Trophoblast cell (in vitro differentiated cells and primary cell): ENCODE data around the gene PLEKHG5.
"Not testable (repeated sequence)": the region's sequence is repeated elsewhere in the genome, so short reads cannot be mapped to it uniquely, and the experiment has no call there.

ENCODE experiments used
- DNase-seq, 2 donors: peaks; one replicate each; pipeline ENCODE4 v3.0.0-alpha.2; 2016
- H2AFZ ChIP-seq: 2 replicates; pipeline ENCODE4 v1.6.1; 2013; ENCODE audit warnings: low read length, moderate library complexity, mild to moderate bottlenecking; ENCODE audit not compliant: insufficient read depth, poor library complexity
- H2AK5ac ChIP-seq: 2 replicates; pipeline ENCODE4 v1.6.1; 2013; ENCODE audit warnings: mild to moderate bottlenecking, low read length
- H2BK120ac ChIP-seq: 2 replicates; pipeline ENCODE4 v1.6.1; 2013; ENCODE audit warnings: low read length, mild to moderate bottlenecking, moderate library complexity; ENCODE audit not compliant: insufficient read depth, poor library complexity
- H2BK12ac ChIP-seq: 2 replicates; pipeline ENCODE4 v1.6.1; 2013; ENCODE audit warnings: mild to moderate bottlenecking, low read length, moderate library complexity
- H2BK5ac ChIP-seq: 2 replicates; pipeline ENCODE4 v1.6.1; 2013; ENCODE audit warnings: low read length, low read depth, moderate library complexity, mild to moderate bottlenecking; ENCODE audit not compliant: poor library complexity
- H3K14ac ChIP-seq: 2 replicates; pipeline ENCODE4 v1.6.1; 2013; ENCODE audit warnings: mild to moderate bottlenecking, low read length
- H3K18ac ChIP-seq: 2 replicates; pipeline ENCODE4 v1.6.1; 2013; ENCODE audit warnings: mild to moderate bottlenecking, low read length
- H3K23ac ChIP-seq: 2 replicates; pipeline ENCODE4 v1.6.1; 2013; ENCODE audit warnings: low read length
- H3K27ac ChIP-seq: 2 replicates; pipeline ENCODE4 v1.5.1; 2013; ENCODE audit warnings: low read depth, mild to moderate bottlenecking, inconsistent platforms, low read length, moderate library complexity
- H3K27me3 ChIP-seq: 2 replicates; pipeline ENCODE4 v1.6.1; 2013; ENCODE audit warnings: inconsistent platforms, mild to moderate bottlenecking, low read length, moderate library complexity; ENCODE audit not compliant: insufficient read depth
- H3K36me3 ChIP-seq, 2 experiments: 1 replicate in 1 of 2; 2 replicates in 1 of 2; pipeline ENCODE4 v1.6.1; 2013; ENCODE audit warnings: low read length in 2 of 2, mild to moderate bottlenecking in 2 of 2, moderate library complexity in 1 of 2; ENCODE audit not compliant: insufficient read depth in 2 of 2, control insufficient read depth in 1 of 2
- H3K4ac ChIP-seq: 2 replicates; pipeline ENCODE4 v1.6.1; 2013; ENCODE audit warnings: low read depth, mild to moderate bottlenecking, low read length, moderate library complexity
- H3K4me1 ChIP-seq, 2 experiments: 1 replicate in 1 of 2; 2 replicates in 1 of 2; pipeline ENCODE4 v1.6.1; 2013; ENCODE audit warnings: low read length in 2 of 2, mild to moderate bottlenecking in 2 of 2, moderate library complexity in 1 of 2; ENCODE audit not compliant: insufficient read depth in 2 of 2, control insufficient read depth in 1 of 2
- H3K4me2 ChIP-seq: 2 replicates; pipeline ENCODE4 v1.6.1; 2013; ENCODE audit warnings: inconsistent platforms, mild to moderate bottlenecking, low read length, moderate library complexity
- H3K4me3 ChIP-seq: 2 replicates; pipeline ENCODE4 v1.5.1; 2013; ENCODE audit warnings: mild to moderate bottlenecking, low read depth, low read length, inconsistent platforms
- H3K79me1 ChIP-seq: one replicate; pipeline ENCODE4 v1.6.1; 2013; ENCODE audit warnings: low read length
- H3K79me2 ChIP-seq: 2 replicates; pipeline ENCODE4 v1.6.1; 2013; ENCODE audit warnings: low read length, mild to moderate bottlenecking; ENCODE audit not compliant: control insufficient read depth, insufficient read depth, poor library complexity
- H3K9ac ChIP-seq: 2 replicates; pipeline ENCODE4 v1.6.1; 2013; ENCODE audit warnings: mild to moderate bottlenecking, low read length
- H3K9me3 ChIP-seq: 2 replicates; pipeline ENCODE4 v1.6.1; 2013; ENCODE audit warnings: low read depth, mild to moderate bottlenecking, control low read depth, inconsistent platforms, low read length; ENCODE audit not compliant: insufficient read depth
- H4K12ac ChIP-seq: 2 replicates; pipeline ENCODE4 v1.6.1; 2013; ENCODE audit warnings: low read depth, mild to moderate bottlenecking, low read length, moderate library complexity
- H4K8ac ChIP-seq: 2 replicates; pipeline ENCODE4 v1.6.1; 2013; ENCODE audit warnings: low read depth, mild to moderate bottlenecking, low read length, moderate library complexity
- H4K91ac ChIP-seq: one replicate; pipeline ENCODE4 v1.6.1; 2013; ENCODE audit warnings: low read depth, mild to moderate bottlenecking, low read length, moderate library complexity
- WGBS: extraction: QIAGEN DNeasy Blood & Tissue Kit; methylation state at CpG from one replicate; pipeline ENCODE4 v1.1.7; 2013; ENCODE audit warnings: missing lambda C conversion rate; ENCODE audit not compliant: insufficient read length, insufficient coverage; ENCODE audit errors: extremely low coverage; 5-methylcytosine and 5-hydroxymethylcytosine counted together

Gene PLEKHG5

DNA sequence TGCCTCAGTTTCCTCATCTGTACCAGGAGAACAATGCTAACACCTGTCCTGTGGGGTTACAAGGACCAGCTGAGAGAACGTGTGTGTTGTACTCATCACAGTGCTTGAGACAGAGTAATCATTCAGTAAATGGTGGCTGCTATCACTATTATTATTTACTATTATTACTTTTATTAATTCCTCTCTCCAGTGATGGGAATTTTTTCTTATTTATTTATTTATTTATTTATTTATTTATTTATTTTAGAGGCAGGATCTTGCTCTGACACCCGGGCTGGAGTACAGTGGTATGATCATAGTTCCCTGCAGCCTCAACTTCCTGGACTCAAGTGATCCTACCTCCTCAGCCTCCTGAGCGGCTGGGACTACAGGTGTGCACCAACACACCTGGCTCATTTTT is 55.2 kb downstream of the PLEKHG5 start:
- not testable (repeated sequence) for H3K9me3 ChIP-seq, H3K4me3 ChIP-seq, H3K9ac ChIP-seq, H4K91ac ChIP-seq, DNase-seq, H3K14ac ChIP-seq, H3K79me1 ChIP-seq, H3K79me2 ChIP-seq, H2BK12ac ChIP-seq, H3K27ac ChIP-seq, H4K12ac ChIP-seq, H2AFZ ChIP-seq, H2BK120ac ChIP-seq, H3K36me3 ChIP-seq, H3K27me3 ChIP-seq, H2AK5ac ChIP-seq, H2BK5ac ChIP-seq, H3K4me2 ChIP-seq, H3K4me1 ChIP-seq, H3K18ac ChIP-seq, H4K8ac ChIP-seq, H3K4ac ChIP-seq, H3K23ac ChIP-seq
- no CpG with 5 or more reads among the region's 3 CpGs for WGBS

DNA sequence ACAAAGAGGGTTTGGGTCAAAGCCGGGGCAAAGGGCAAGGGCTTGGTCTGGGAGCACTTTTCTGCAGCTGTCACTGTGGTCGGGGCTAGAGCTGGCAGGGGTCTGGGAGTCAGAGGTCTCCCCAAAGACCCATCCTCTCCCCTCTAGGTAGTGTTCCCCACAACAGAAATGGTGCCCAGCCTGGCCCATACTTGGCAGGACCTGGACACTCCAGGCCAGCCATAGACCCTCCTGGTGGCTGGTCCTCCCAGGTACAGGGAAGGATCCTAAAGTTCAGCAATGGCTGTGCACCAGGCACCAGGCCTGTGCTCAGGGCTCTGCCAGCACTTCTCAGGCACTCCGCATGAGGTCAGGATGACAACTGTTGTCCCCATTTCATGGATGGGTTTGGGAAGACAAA is 55.9 kb downstream of the PLEKHG5 start:
- Histone ChIP-seq H2AK5ac (no peak overlapping the region), H2BK12ac (no peak overlapping the region), H3K27me3 (no peaks in the 10 kb centered on the region), H3K36me3 (no peaks in the 10 kb centered on the region), H4K8ac (no peak overlapping the region), H3K23ac (no peak overlapping the region), H3K4me1 (peaks cover 8 to 10% of the 10 kb centered on the region in 2 experiments), H3K4me2 (no peak overlapping the region), H4K12ac (no peak overlapping the region), H3K27ac (no peak overlapping the region), H2BK5ac (no peak overlapping the region), H3K9me3 (no peaks in the 10 kb centered on the region), H4K91ac (no peak overlapping the region), H3K4ac (no peak overlapping the region), H2AFZ (no peak overlapping the region), H3K79me2 (no peaks in the 10 kb centered on the region), H2BK120ac (no peak overlapping the region), H3K4me3 (no peak overlapping the region), H3K9ac (no peak overlapping the region), H3K14ac (no peak overlapping the region), H3K18ac (no peak overlapping the region), H3K79me1 (peaks cover 3% of the 10 kb centered on the region)
- no peak for DNase-seq
- whole genome bisulfite sequencing: no CpG with 5 or more reads among the region's 3 CpGs

DNA sequence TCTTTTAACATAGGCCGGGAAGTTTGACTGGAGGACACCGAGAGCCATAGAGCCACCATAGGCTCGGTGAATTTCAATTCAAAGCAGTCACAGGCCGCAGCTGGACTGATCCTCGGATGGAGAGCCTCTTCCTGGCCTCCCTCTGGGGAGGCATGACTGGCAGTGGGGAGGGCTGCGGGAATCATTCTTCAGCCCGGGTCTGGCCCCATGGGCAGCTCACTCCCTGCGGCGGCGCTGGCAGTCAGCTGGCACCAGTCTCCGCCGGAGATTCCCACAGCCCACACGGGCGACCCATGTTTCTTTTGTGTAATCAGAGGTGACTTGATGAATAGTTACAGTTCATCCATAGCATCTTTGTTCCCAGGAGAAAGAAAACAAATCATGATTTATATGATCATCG is 56.3 kb downstream of the PLEKHG5 start:
- no peak overlapping the region for H3K4ac ChIP-seq
- no peak overlapping the region for H4K8ac ChIP-seq
- H3K36me3 ChIP-seq: no peaks in the 10 kb centered on the region
- no peak overlapping the region for H3K14ac ChIP-seq
- H3K9me3 ChIP-seq: no peaks in the 10 kb centered on the region
- H3K18ac ChIP-seq: no peak overlapping the region
- no peak overlapping the region for H3K4me3 ChIP-seq
- peaks cover 8 to 10% of the 10 kb centered on the region in 2 experiments for H3K4me1 ChIP-seq
- no CpG with 5 or more reads among the region's 15 CpGs for WGBS
- H3K27ac ChIP-seq: no peak overlapping the region
- no peak overlapping the region for H3K23ac ChIP-seq
- peaks cover 2% of the 10 kb centered on the region for H3K79me1 ChIP-seq
- no peak overlapping the region for H2AK5ac ChIP-seq
- no peaks in the 10 kb centered on the region for H3K79me2 ChIP-seq
- H2AFZ ChIP-seq: no peak overlapping the region
- no peak overlapping the region for H2BK120ac ChIP-seq
- no peaks in the 10 kb centered on the region for H3K27me3 ChIP-seq
- no peak overlapping the region for H4K12ac ChIP-seq
- H2BK12ac ChIP-seq: no peak overlapping the region
- no peak overlapping the region for H4K91ac ChIP-seq
- no peak overlapping the region for H3K9ac ChIP-seq
- no peak overlapping the region for H2BK5ac ChIP-seq
- DNase-seq: no peak
- no peak overlapping the region for H3K4me2 ChIP-seq

DNA sequence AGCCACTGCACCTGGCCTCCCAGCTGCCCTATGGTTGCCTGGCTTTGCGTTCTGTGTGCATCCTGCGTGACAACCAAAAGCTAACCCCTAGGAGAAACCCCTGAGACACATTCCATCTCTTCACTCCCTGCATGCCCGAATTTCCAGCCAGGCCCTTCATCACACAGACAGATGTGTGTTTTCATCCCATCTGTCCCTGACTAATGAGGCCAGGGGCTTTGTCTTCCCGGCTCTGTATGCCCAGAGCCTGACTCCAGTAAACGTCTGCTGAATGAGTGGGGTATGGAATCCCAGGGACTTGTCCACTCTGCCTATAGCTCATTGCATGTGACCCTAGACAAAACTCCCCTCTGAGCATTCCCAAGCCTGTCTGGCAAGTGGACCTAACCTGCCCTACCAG is 57.3 kb downstream of the PLEKHG5 start:
- no peak for DNase-seq
- H2AK5ac ChIP-seq: no peak overlapping the region
- no peak overlapping the region for H3K18ac ChIP-seq
- no peak overlapping the region for H3K14ac ChIP-seq
- peaks cover 6 to 8% of the 10 kb centered on the region in 2 experiments for H3K4me1 ChIP-seq
- H3K9me3 ChIP-seq: no peaks in the 10 kb centered on the region
- H4K91ac ChIP-seq: no peak overlapping the region
- no peak overlapping the region for H3K4ac ChIP-seq
- no peak overlapping the region for H3K23ac ChIP-seq
- no peaks in the 10 kb centered on the region for H3K79me2 ChIP-seq
- H3K4me2 ChIP-seq: no peak overlapping the region
- H4K8ac ChIP-seq: no peak overlapping the region
- H4K12ac ChIP-seq: no peak overlapping the region
- no peak overlapping the region for H2BK5ac ChIP-seq
- H3K9ac ChIP-seq: no peak overlapping the region
- no peak overlapping the region for H3K4me3 ChIP-seq
- no peak overlapping the region for H2BK120ac ChIP-seq
- H3K36me3 ChIP-seq: no peaks in the 10 kb centered on the region
- H3K79me1 ChIP-seq: no peaks in the 10 kb centered on the region
- no peak overlapping the region for H2AFZ ChIP-seq
- H3K27me3 ChIP-seq: no peaks in the 10 kb centered on the region
- WGBS: no CpG with 5 or more reads among the region's 5 CpGs
- no peak overlapping the region for H2BK12ac ChIP-seq
- no peak overlapping the region for H3K27ac ChIP-seq
